Measurements from ENCODE around the gene PRMT1. TPM values are rescaled to one million over a fixed set of nuclear protein-coding genes. Genes with fewer than 3 reads are reported as not detected.

Gene PRMT1
- total RNA-seq, 4 donors from 2014 or later = 117 to 156 (median 139) TPM

DNA sequence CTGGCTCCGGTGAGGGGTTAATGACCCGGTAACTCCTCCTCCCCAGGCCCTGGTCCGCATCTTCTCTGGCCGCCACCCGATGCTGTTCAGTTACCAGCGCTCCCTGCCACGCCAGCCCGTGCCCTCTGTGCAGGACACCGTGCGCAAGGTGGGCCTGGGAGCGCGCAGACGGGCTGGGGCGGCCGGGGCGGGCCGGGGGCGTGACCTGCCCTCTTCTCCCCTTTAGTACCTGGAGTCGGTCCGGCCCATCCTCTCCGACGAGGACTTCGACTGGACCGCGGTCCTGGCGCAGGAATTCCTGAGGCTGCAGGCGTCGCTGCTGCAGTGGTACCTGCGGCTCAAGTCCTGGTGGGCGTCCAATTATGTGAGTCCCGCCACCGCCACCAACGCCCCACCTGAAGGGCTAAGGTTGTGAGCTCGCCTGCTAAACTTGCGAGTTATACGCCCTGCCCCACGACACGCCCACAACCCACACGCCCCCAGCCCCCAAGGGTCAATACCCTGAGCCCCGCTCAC is 24.3 kb downstream of the PRMT1 start:
- Histone ChIP-seq H3K4me3 (replicated peaks in 1 of 3) (no peak overlapping the region), H3K27ac (no peak overlapping the region), H3K9me3 (no peaks in the 10 kb centered on the region), H3K27me3 (no peaks in the 10 kb centered on the region), H3K36me3 (no peaks in the 10 kb centered on the region), H3K4me1 (no peaks in the 10 kb centered on the region)
- TF ChIP-seq, protein P1, sequence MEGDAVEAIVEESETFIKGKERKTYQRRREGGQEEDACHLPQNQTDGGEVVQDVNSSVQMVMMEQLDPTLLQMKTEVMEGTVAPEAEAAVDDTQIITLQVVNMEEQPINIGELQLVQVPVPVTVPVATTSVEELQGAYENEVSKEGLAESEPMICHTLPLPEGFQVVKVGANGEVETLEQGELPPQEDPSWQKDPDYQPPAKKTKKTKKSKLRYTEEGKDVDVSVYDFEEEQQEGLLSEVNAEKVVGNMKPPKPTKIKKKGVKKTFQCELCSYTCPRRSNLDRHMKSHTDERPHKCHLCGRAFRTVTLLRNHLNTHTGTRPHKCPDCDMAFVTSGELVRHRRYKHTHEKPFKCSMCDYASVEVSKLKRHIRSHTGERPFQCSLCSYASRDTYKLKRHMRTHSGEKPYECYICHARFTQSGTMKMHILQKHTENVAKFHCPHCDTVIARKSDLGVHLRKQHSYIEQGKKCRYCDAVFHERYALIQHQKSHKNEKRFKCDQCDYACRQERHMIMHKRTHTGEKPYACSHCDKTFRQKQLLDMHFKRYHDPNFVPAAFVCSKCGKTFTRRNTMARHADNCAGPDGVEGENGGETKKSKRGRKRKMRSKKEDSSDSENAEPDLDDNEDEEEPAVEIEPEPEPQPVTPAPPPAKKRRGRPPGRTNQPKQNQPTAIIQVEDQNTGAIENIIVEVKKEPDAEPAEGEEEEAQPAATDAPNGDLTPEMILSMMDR (IDR thresholded peaks at IDR 0.05) = no peak
- no peak for TF ChIP-seq POLR2A (IDR thresholded peaks at IDR 0.05)
- WGBS, 2 donors = 45 to 55% methylated on average over 30 to 40 of the region's 40 CpGs
- intact Hi-C loops (cut with DNase I) = no loop called here
- no peak for DNase-seq

DNA sequence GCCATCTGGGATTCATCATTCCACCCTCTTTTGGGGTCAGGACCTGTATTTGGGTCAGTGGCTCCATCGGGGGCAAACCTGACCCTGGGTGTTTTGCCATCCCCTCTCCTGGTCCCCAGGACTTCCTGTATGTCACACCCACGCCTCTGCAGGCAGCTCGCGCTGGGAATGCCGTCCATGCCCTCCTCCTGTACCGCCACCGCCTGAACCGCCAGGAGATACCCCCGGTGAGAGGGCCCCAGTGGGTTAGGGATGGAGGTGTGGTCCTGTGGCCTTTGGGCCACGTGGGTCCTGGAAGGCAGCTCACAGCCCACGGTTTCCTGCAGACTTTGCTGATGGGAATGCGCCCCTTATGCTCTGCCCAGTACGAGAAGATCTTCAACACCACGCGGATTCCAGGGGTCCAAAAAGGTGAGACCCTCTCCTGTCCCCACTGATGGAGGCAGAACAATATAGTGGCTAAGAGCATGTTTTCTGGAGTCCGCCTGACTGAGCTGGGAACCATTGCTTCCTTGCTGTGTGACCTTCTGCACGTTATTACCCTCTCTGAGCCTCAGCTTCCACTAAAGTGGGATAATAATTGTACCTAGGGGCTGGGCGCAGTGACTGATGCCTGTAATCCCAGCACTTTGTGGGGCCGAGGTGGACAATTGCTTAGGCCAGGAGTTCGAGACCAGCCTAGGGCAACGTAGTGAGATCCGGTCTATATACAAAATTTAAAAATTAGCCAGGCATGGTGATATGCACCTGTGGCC is 28.0 kb downstream of the PRMT1 start:
- intact Hi-C loops (cut with DNase I) = no loop called here
- WGBS, 2 donors = 91 to 94% methylated on average over 13 to 22 of the region's 22 CpGs

DNA sequence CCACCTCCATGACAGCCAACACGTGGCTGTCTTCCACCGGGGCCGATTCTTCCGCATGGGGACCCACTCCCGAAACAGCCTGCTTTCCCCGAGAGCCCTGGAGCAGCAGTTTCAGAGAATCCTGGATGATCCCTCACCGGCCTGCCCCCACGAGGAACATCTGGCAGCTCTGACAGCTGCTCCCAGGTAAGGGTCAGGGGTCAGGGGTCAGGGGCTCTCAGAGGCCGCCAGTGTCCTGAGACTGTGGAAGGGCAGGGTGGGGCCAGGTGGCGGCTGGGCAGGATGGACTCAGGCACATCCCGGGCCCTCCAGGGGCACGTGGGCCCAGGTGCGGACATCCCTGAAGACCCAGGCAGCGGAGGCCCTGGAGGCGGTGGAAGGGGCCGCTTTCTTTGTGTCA is 28.8 kb downstream of the PRMT1 start:
- Histone ChIP-seq H3K9me3 (no peaks in the 10 kb centered on the region), H3K27ac (no peak overlapping the region)
- 92 to 97% methylated on average over 8 to 12 of the region's 16 CpGs for WGBS, 2 donors

More for the DNA sequence above, 28.0 kb downstream of the PRMT1 start:
- no peak for DNase-seq
- Histone ChIP-seq H3K9me3 (no peaks in the 10 kb centered on the region), H3K27ac (no peak overlapping the region), H3K4me1 (no peaks in the 10 kb centered on the region), H3K27me3 (no peaks in the 10 kb centered on the region), H3K36me3 (no peaks in the 10 kb centered on the region), H3K4me3 (replicated peaks in 1 of 3) (no peak overlapping the region)
- TF ChIP-seq, protein P1 (IDR thresholded peaks at IDR 0.05) = no peak
- TF ChIP-seq POLR2A (IDR thresholded peaks at IDR 0.05) = no peak

GRCh38 chr19:49710372-49710951 is 33.4 kb downstream of the PRMT1 start:
- Histone ChIP-seq H3K4me1 (no peaks in the 10 kb centered on the region), H3K36me3 (no peaks in the 10 kb centered on the region), H3K4me3 (replicated peaks in 1 of 3) (no peak overlapping the region), H3K27ac (no peak overlapping the region), H3K27me3 (no peaks in the 10 kb centered on the region), H3K9me3 (no peaks in the 10 kb centered on the region)
- no peak for DNase-seq
- intact Hi-C loops (cut with DNase I) = no loop called here
- TF ChIP-seq POLR2A (IDR thresholded peaks at IDR 0.05) = no peak
- TF ChIP-seq, protein P1 (IDR thresholded peaks at IDR 0.05) = no peak
- 90 to 91% methylated on average over 20 of the region's 20 CpGs for WGBS, 2 donors

More for the DNA sequence above, 28.8 kb downstream of the PRMT1 start:
- Histone ChIP-seq H3K4me3 (replicated peaks in 1 of 3) (no peak overlapping the region), H3K4me1 (no peaks in the 10 kb centered on the region), H3K36me3 (no peaks in the 10 kb centered on the region), H3K27me3 (no peaks in the 10 kb centered on the region)
- TF ChIP-seq, protein P1 (IDR thresholded peaks at IDR 0.05) = no peak
- TF ChIP-seq POLR2A (IDR thresholded peaks at IDR 0.05) = no peak
- intact Hi-C loops (cut with DNase I) = no loop called here
- no peak for DNase-seq

GRCh38 chr19:49712397-49712859 is 35.4 kb downstream of the PRMT1 start:
- no peak overlapping the region for H3K27ac ChIP-seq
- 66 to 73% methylated on average over 20 of the region's 20 CpGs for WGBS, 2 donors

More at GRCh38 chr19:49712397-49712859, 35.4 kb downstream of the PRMT1 start:
- TF ChIP-seq, protein P1 (IDR thresholded peaks at IDR 0.05) = no peak
- no peak for TF ChIP-seq POLR2A (IDR thresholded peaks at IDR 0.05)
- intact Hi-C loops (cut with DNase I) = no loop called here
- H3K4me3 ChIP-seq (replicated peaks in 1 of 3) = no peak overlapping the region
- H3K9me3 ChIP-seq = no peaks in the 10 kb centered on the region
- no peaks in the 10 kb centered on the region for H3K4me1 ChIP-seq
- H3K36me3 ChIP-seq = no peaks in the 10 kb centered on the region
- DNase-seq = no peak
- H3K27me3 ChIP-seq = no peaks in the 10 kb centered on the region
